Hepatocyte (in vitro differentiated cells): ENCODE results near the gene DNLZ. TPM values are rescaled to one million over a fixed set of nuclear protein-coding genes. Genes with fewer than 3 reads are reported as not detected.

ENCODE experiments used
- DNase-seq: peaks from one replicate; pipeline ENCODE4 v3.0.0-alpha.2; 2016; ENCODE audit warnings: low spot score
- H2AFZ ChIP-seq: fragments of 200-600 bp; sonication (generic); 2 replicates; pipeline ENCODE4 v1.6.0; 2016; ENCODE audit warnings: antibody characterized with exemption, mild to moderate bottlenecking
- H3K27ac ChIP-seq: fragments of 200-600 bp; sonication (generic); 2 replicates; pipeline ENCODE4 v1.5.1; 2016; ENCODE audit warnings: mild to moderate bottlenecking
- H3K27me3 ChIP-seq: fragments of 200-600 bp; sonication (generic); 2 replicates; pipeline ENCODE4 v1.6.1; 2016
- H3K36me3 ChIP-seq: fragments of 200-600 bp; sonication (generic); replicated peaks from 2 replicates; pipeline ENCODE4 v1.5.1; 2016; ENCODE audit warnings: low read depth; ENCODE audit not compliant: insufficient read depth
- H3K4me1 ChIP-seq: fragments of 200-600 bp; sonication (generic); 2 replicates; pipeline ENCODE4 v1.5.1; 2016; ENCODE audit warnings: mild to moderate bottlenecking, moderate library complexity; ENCODE audit not compliant: insufficient read depth
- H3K4me2 ChIP-seq: fragments of 200-600 bp; sonication (generic); 2 replicates; pipeline ENCODE4 v1.6.0; 2016
- H3K4me3 ChIP-seq: fragments of 200-600 bp; sonication (generic); 2 replicates; pipeline ENCODE4 v1.5.1; 2016; ENCODE audit warnings: mild to moderate bottlenecking
- H3K79me2 ChIP-seq: fragments of 200-600 bp; sonication (generic); 2 replicates; pipeline ENCODE4 v1.6.0; 2017; ENCODE audit warnings: mild to moderate bottlenecking
- H3K9me2 ChIP-seq: fragments of 200-600 bp; sonication (generic); replicated peaks from 2 replicates; pipeline ENCODE4 v1.6.0; 2017; ENCODE audit warnings: mild to moderate bottlenecking; ENCODE audit not compliant: insufficient read depth
- H3K9me3 ChIP-seq: fragments of 200-600 bp; sonication (generic); 2 replicates; pipeline ENCODE4 v1.5.1; 2016; ENCODE audit warnings: low read depth, mild to moderate bottlenecking
- H4K20me1 ChIP-seq: fragments of 200-600 bp; sonication (generic); 2 replicates; pipeline ENCODE4 v1.6.0; 2016; ENCODE audit warnings: mild to moderate bottlenecking; ENCODE audit not compliant: insufficient read depth, poor library complexity, severe bottlenecking
- EZH2 ChIP-seq: fragments of 200-600 bp; sonication (generic); IDR thresholded peaks from 2 replicates; pipeline ENCODE4 v1.6.1; 2016; ENCODE audit warnings: antibody characterized with exemption, mild to moderate bottlenecking, borderline replicate concordance
- EZH2phosphoT487 ChIP-seq: fragments of 200-600 bp; sonication (generic); IDR thresholded peaks from one replicate; pipeline ENCODE4 v1.6.1; 2018; ENCODE audit warnings: antibody characterized with exemption, mild to moderate bottlenecking, low read depth, moderate library complexity; ENCODE audit not compliant: unreplicated experiment, severe bottlenecking
- WGBS: methylation state at CpG from one replicate; pipeline ENCODE4 v1.1.6; 2016; ENCODE audit warnings: low lambda C conversion rate; ENCODE audit errors: missing lambda C conversion rate; 5-methylcytosine and 5-hydroxymethylcytosine counted together
- polyA plus RNA-seq: library from polyadenylated mRNA; unstranded; fragments of >200 nt; fragmentation: Nextera tagmentation; extraction: Ambion mirVana; gene quantifications from 2 replicates; pipeline ENCODE4 v1.2.1, GENCODE V29; 2016
- total RNA-seq: library from RNA; depleted of rRNA; stranded (reverse); fragments of >200 nt; gene quantifications from 2 replicates; pipeline ENCODE4 v1.2.3, GENCODE V29; 2014
- TF ChIP-seq, protein P1 (sequence below): fragments of 200-600 bp; sonication (generic); IDR thresholded peaks from 2 replicates; pipeline ENCODE4 v1.5.1; 2016; ENCODE audit warnings: antibody characterized with exemption, mild to moderate bottlenecking; ENCODE audit not compliant: poor library complexity

The DNLZ gene
- total and polyA plus RNA-seq, 2 experiments from 2014 or later, result 21.5 to 24.3 TPM

DNA sequence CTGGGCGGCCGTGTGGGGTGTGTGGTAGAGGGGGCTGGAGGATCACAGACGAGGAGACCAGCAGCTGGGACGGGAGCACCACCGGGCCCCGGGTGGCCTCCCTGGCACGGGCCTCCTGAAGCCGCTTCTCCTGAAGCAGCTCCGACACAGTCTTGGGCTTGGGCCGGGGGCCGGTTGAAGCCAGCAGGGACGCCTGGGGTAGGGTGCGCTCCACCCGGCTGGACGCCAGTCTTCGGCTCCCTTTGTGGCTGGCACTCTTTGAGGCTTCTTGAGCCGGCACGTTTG lies 15.4 kb upstream of the DNLZ start:
- H3K9me3 ChIP-seq, result no peaks in the 10 kb centered on the region
- DNase-seq, result no peak
- H3K27me3 ChIP-seq, result no peaks in the 10 kb centered on the region
- over 99% methylated on average over 14 of the region's 18 CpGs for WGBS
- no peak overlapping the region for H2AFZ ChIP-seq
- TF ChIP-seq EZH2phosphoT487 (no peak), EZH2 (no peak)
- TF ChIP-seq, protein P1, sequence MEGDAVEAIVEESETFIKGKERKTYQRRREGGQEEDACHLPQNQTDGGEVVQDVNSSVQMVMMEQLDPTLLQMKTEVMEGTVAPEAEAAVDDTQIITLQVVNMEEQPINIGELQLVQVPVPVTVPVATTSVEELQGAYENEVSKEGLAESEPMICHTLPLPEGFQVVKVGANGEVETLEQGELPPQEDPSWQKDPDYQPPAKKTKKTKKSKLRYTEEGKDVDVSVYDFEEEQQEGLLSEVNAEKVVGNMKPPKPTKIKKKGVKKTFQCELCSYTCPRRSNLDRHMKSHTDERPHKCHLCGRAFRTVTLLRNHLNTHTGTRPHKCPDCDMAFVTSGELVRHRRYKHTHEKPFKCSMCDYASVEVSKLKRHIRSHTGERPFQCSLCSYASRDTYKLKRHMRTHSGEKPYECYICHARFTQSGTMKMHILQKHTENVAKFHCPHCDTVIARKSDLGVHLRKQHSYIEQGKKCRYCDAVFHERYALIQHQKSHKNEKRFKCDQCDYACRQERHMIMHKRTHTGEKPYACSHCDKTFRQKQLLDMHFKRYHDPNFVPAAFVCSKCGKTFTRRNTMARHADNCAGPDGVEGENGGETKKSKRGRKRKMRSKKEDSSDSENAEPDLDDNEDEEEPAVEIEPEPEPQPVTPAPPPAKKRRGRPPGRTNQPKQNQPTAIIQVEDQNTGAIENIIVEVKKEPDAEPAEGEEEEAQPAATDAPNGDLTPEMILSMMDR, result no peak
- no peaks in the 10 kb centered on the region for H3K79me2 ChIP-seq
- no peak overlapping the region for H3K4me2 ChIP-seq
- H3K9me2 ChIP-seq, result no peaks in the 10 kb centered on the region
- no peaks in the 10 kb centered on the region for H3K4me1 ChIP-seq
- H3K27ac ChIP-seq, result no peak overlapping the region
- H3K4me3 ChIP-seq, result no peak overlapping the region
- H3K36me3 ChIP-seq, result no peaks in the 10 kb centered on the region
- no peaks in the 10 kb centered on the region for H4K20me1 ChIP-seq

- Histone ChIP-seq H3K36me3 (no peaks in the 10 kb centered on the region), H3K27ac (no peak overlapping the region)
These were observed 14.8 kb upstream of the DNLZ start for GRCh38 chr9:136378170-136379002.

DNA sequence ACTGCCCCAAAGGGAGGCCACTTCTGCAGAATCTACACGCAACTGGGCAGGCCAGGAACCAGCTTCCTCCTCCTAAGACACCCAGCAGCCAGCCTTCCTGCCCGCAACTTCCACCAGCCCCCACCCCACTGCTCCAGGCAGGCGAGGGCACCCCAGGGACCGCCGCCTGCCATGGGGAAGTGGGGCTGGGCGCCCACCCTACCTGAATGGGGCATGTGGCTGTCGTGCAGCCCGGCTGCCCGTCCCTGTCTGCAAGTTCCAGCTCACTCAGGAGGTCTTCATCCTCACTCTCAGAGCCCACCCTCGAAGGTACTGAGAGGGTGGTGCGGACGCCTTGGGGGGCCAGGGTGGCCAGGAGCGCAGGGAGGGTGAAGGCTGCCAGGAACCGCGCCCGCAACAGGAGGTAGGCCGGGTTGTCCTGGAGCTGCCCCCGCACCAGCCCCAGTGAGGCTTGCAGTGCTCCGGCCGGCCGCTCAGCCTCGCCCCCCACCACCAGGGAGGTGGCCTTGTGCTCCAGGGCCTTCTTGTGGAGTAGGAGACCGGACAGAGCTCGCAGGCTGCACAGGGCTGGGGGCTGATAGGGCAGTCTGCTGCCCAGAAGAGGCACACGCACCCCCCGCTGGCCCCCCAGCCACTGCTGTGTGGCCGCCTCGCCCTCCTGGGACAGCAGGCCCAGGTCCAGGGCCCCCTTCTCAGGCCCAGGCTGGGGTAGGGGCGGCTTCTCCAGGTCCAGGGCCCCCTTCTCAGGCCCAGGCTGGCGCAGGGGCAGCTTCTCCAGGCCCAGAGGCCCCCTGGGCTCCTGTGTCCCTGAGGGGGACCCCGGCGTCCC lies 14.0 kb upstream of the DNLZ start:
- no peak overlapping the region for H3K27ac ChIP-seq
- H3K9me3 ChIP-seq, result no peaks in the 10 kb centered on the region
- H3K79me2 ChIP-seq, result no peaks in the 10 kb centered on the region
- no peaks in the 10 kb centered on the region for H3K27me3 ChIP-seq
- H2AFZ ChIP-seq, result no peak overlapping the region
- no peak for DNase-seq
- 98% methylated on average over 29 of the region's 32 CpGs for WGBS
- no peak overlapping the region for H3K4me2 ChIP-seq
- no peaks in the 10 kb centered on the region for H4K20me1 ChIP-seq
- H3K4me3 ChIP-seq, result no peak overlapping the region
- H3K4me1 ChIP-seq, result peaks cover 11% of the 10 kb centered on the region
- no peak for TF ChIP-seq EZH2
- TF ChIP-seq, protein P1, result no peak
- no peak for TF ChIP-seq EZH2phosphoT487
- H3K9me2 ChIP-seq, result no peaks in the 10 kb centered on the region
- H3K36me3 ChIP-seq, result no peaks in the 10 kb centered on the region

More at GRCh38 chr9:136378170-136379002, 14.8 kb upstream of the DNLZ start:
- Histone ChIP-seq H2AFZ (no peak overlapping the region), H4K20me1 (no peaks in the 10 kb centered on the region), H3K9me2 (no peaks in the 10 kb centered on the region), H3K27me3 (no peaks in the 10 kb centered on the region), H3K4me3 (no peak overlapping the region), H3K79me2 (no peaks in the 10 kb centered on the region), H3K4me1 (peaks cover 3% of the 10 kb centered on the region), H3K4me2 (no peak overlapping the region), H3K9me3 (no peaks in the 10 kb centered on the region)
- DNase-seq, result no peak
- TF ChIP-seq EZH2, result no peak
- 87% methylated on average over 19 of the region's 28 CpGs for WGBS

- WGBS, result 100% methylated on average over 5 of the region's 8 CpGs
These were observed 12.9 kb upstream of the DNLZ start for GRCh38 chr9:136376457-136376856.

More at GRCh38 chr9:136376457-136376856, 12.9 kb upstream of the DNLZ start:
- H3K9me2 ChIP-seq, result no peaks in the 10 kb centered on the region
- H3K4me3 ChIP-seq, result no peak overlapping the region
- no peaks in the 10 kb centered on the region for H3K36me3 ChIP-seq
- no peak overlapping the region for H3K27ac ChIP-seq
- H3K4me2 ChIP-seq, result no peak overlapping the region
- H3K27me3 ChIP-seq, result no peaks in the 10 kb centered on the region
- H2AFZ ChIP-seq, result no peak overlapping the region
- no peaks in the 10 kb centered on the region for H4K20me1 ChIP-seq
- no peaks in the 10 kb centered on the region for H3K79me2 ChIP-seq
- H3K9me3 ChIP-seq, result no peaks in the 10 kb centered on the region
- TF ChIP-seq EZH2phosphoT487 (no peak), EZH2 (no peak)
- TF ChIP-seq, protein P1, result no peak
- peaks cover 16% of the 10 kb centered on the region for H3K4me1 ChIP-seq
- no peak for DNase-seq
